MM.1S (cell line): Measurements from ENCODE around the gene PYGM.

Source experiments
- DNase-seq: peaks from one replicate; pipeline ENCODE4 v3.0.0-alpha.2; 2015
- H2AFZ ChIP-seq: fragments of 300-600 bp; sonication (generic); 2 replicates; pipeline ENCODE4 v1.6.0; 2016; ENCODE audit warnings: antibody characterized with exemption, low read length
- H3F3A ChIP-seq: fragments of 300-600 bp; sonication (generic); 2 replicates; pipeline ENCODE4 v1.6.1; 2016; ENCODE audit warnings: mild to moderate bottlenecking, antibody characterized with exemption, low read length, moderate library complexity, mixed read lengths; ENCODE audit not compliant: insufficient read depth
- H3K27ac ChIP-seq: fragments of 300-600 bp; sonication (generic); 2 replicates; pipeline ENCODE4 v1.5.1; 2016; ENCODE audit warnings: mild to moderate bottlenecking, low read length
- H3K27me3 ChIP-seq: fragments of 300-600 bp; sonication (generic); replicated peaks from 2 replicates; pipeline ENCODE4 v1.6.0; 2016; ENCODE audit warnings: low read length; ENCODE audit not compliant: insufficient read depth
- H3K36me3 ChIP-seq: fragments of 300-600 bp; sonication (generic); replicated peaks from 2 replicates; pipeline ENCODE4 v1.6.1; 2016; ENCODE audit warnings: mild to moderate bottlenecking, low read length, mixed read lengths; ENCODE audit not compliant: insufficient read depth
- H3K4me1 ChIP-seq: fragments of 300-600 bp; sonication (generic); 2 replicates; pipeline ENCODE4 v1.6.1; 2016; ENCODE audit warnings: low read length, mixed read lengths
- H3K4me2 ChIP-seq: fragments of 300-600 bp; sonication (generic); 2 replicates; pipeline ENCODE4 v1.6.0; 2016; ENCODE audit warnings: low read depth, low read length
- H3K4me3 ChIP-seq: fragments of 300-600 bp; sonication (generic); 2 replicates; pipeline ENCODE4 v1.5.1; 2016; ENCODE audit warnings: low read length, mixed read lengths
- H3K79me2 ChIP-seq: fragments of 300-600 bp; sonication (generic); 2 replicates; pipeline ENCODE4 v1.6.1; 2016; ENCODE audit warnings: mixed run types, low read length, mixed read lengths
- H3K9ac ChIP-seq: fragments of 300-600 bp; sonication (generic); 2 replicates; pipeline ENCODE4 v1.6.1; 2016; ENCODE audit warnings: low read length, mixed read lengths
- H3K9me2 ChIP-seq: fragments of 300-600 bp; sonication (generic); replicated peaks from 2 replicates; pipeline ENCODE4 v1.6.1; 2016; ENCODE audit warnings: mild to moderate bottlenecking, low read length, mixed read lengths; ENCODE audit not compliant: insufficient read depth
- H3K9me3 ChIP-seq: fragments of 300-600 bp; sonication (generic); replicated peaks from 2 replicates; pipeline ENCODE4 v1.6.1; 2016; ENCODE audit warnings: mild to moderate bottlenecking, low read length, mixed read lengths; ENCODE audit not compliant: insufficient read depth
- H4K20me1 ChIP-seq: fragments of 300-600 bp; sonication (generic); 2 replicates; pipeline ENCODE4 v1.6.1; 2016; ENCODE audit warnings: mild to moderate bottlenecking, low read length, moderate library complexity, mixed read lengths; ENCODE audit not compliant: insufficient read depth
- EZH2 ChIP-seq: fragments of 300-600 bp; sonication (generic); optimal IDR thresholded peaks from 2 replicates; pipeline ENCODE3; 2017; ENCODE audit warnings: low read depth, mild to moderate bottlenecking, antibody characterized with exemption, low read length, mixed read lengths
- EZH2phosphoT487 ChIP-seq: fragments of 300-600 bp; sonication (generic); IDR thresholded peaks from 2 replicates; pipeline ENCODE4 v1.6.1; 2018; ENCODE audit warnings: antibody characterized with exemption, low read length
- TF ChIP-seq, protein P1 (sequence below): fragments of 300-600 bp; sonication (generic); IDR thresholded peaks from 2 replicates; pipeline ENCODE4 v1.5.1; 2016; ENCODE audit warnings: antibody characterized with exemption, low read length, mixed read lengths

PYGM gene

DNA sequence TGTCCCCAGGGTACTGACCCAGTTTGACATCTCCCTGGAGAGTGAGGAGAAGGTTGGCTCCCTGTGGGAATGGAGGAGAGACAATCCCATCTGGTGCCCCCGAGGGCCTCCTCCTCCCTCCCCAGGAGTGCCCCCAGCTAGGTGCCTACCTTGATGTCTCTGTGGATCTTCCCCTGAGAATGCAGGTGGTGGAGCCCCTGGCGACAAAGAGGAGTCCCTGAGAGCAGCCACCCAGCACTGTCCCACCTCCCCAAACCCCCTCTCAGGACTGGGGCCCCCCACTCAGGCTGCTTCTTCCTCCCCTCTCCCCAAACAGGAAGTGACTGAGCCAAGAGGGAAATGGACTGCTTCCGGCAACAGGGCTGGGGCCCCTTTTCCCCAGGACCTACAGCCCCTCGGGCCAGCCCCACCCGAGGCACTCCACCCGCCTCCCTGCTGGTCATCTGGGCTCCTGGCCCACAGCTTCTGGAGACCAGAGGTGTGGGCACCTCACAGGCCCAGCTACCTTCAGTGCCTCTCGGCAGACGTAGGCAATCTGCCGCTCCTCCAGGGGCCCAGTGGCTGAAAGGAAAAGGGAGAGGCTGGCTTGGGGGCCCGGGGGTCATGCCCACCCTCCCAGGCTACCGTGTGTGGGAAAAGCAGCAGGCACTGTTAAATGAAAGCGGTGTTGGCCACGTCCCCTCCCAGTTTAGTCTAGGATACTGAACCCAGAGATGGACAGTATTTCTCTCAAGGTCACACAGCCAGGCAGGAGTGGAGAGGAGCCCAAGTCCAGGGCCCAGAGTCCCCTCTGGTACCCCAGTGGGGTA is 42.0 kb upstream of the PYGM start:
- Histone ChIP-seq H3K4me2 (peak overlapping the region; percentile 79; the same call in 1 of the 2 replicates), H3K27ac (no peak overlapping the region), H3K4me3 (peak overlapping the region; percentile 66; the same call in 1 of the 2 replicates), H3K9me3 (no peaks in the 10 kb centered on the region), H2AFZ (no peak overlapping the region), H3K9me2 (no peaks in the 10 kb centered on the region), H3K4me1 (peaks cover 6% of the 10 kb centered on the region; the same call in 1 of the 2 replicates), H3K9ac (no peak overlapping the region), H3F3A (peaks cover 6% of the 10 kb centered on the region; the same call in 1 of the 2 replicates), H3K79me2 (no peaks in the 10 kb centered on the region), H3K27me3 (no peaks in the 10 kb centered on the region), H4K20me1 (no peaks in the 10 kb centered on the region), H3K36me3 (no peaks in the 10 kb centered on the region)
- TF ChIP-seq EZH2phosphoT487 (no peak), EZH2 (no peak)
- TF ChIP-seq, protein P1, sequence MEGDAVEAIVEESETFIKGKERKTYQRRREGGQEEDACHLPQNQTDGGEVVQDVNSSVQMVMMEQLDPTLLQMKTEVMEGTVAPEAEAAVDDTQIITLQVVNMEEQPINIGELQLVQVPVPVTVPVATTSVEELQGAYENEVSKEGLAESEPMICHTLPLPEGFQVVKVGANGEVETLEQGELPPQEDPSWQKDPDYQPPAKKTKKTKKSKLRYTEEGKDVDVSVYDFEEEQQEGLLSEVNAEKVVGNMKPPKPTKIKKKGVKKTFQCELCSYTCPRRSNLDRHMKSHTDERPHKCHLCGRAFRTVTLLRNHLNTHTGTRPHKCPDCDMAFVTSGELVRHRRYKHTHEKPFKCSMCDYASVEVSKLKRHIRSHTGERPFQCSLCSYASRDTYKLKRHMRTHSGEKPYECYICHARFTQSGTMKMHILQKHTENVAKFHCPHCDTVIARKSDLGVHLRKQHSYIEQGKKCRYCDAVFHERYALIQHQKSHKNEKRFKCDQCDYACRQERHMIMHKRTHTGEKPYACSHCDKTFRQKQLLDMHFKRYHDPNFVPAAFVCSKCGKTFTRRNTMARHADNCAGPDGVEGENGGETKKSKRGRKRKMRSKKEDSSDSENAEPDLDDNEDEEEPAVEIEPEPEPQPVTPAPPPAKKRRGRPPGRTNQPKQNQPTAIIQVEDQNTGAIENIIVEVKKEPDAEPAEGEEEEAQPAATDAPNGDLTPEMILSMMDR, result no peak
- no peak for DNase-seq

DNA sequence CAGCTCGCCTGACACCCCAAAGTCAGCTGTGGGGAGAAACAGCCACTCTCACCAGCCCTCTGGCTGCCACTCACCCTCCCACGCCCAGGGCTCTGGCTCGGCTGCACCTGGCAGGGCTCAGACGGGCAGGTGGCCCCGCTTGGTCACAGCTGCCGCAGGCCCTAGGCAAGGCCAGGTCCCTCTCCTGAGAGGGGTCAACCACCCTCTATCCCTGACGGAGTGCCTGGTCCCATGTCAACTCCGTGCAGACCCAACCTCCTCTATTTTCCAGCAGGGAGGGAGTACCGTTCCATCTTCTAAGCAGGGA is 41.3 kb upstream of the PYGM start:
- Histone ChIP-seq H2AFZ (no peak overlapping the region), H3K4me1 (peaks cover 6% of the 10 kb centered on the region; the same call in 1 of the 2 replicates), H4K20me1 (no peaks in the 10 kb centered on the region), H3K9ac (no peak overlapping the region), H3K9me3 (no peaks in the 10 kb centered on the region), H3F3A (peaks cover 6% of the 10 kb centered on the region; the same call in 1 of the 2 replicates), H3K4me2 (no peak overlapping the region), H3K36me3 (no peaks in the 10 kb centered on the region), H3K27ac (no peak overlapping the region), H3K4me3 (no peak overlapping the region), H3K79me2 (no peaks in the 10 kb centered on the region), H3K9me2 (no peaks in the 10 kb centered on the region), H3K27me3 (no peaks in the 10 kb centered on the region)
- no peak for DNase-seq
- no peak for TF ChIP-seq EZH2
- TF ChIP-seq, protein P1, result no peak

DNA sequence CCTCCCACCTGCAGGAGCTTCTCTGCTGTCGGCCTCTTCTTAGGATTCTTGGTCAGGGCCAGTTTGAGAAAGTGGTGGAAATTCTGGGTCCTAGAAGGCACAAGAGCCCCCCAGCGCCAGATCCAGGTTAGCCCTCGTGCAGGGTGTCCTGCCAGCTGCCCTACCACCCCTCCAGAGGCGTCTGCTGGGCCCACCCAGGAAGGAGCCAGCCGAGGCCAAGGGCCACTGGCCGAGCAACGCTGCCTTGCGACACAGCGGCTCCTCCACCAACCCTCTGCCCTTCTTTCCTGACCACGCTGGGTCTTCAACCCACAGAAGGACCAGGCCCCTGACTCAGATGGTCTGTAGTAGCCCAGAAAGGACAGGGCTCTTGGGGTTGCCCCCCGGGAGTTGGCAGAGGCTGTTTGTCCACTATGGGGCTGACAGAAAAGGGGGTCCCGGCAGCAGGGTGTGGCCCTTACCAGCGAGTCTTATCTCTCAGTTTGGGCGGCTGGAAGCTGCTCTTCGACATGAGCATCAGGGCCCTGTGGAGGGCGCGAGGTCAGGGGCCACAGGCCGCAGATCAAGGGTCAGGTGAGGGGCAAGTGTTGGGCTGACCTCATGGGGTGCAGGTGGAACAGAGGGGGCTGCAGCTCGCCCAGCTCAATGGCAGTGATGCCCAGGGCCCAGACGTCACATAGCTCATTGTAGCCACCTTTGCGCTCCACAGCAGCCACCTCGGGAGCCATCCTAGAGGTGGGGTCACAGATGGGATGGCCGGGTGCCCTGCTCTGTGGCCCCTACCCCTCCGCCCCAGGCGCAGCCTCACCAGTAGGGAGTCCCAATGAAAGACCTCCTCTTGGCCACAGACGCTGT is 40.8 kb upstream of the PYGM start:
- H3K9ac ChIP-seq, result no peak overlapping the region
- H3K27ac ChIP-seq, result no peak overlapping the region
- TF ChIP-seq EZH2phosphoT487, result no peak
- TF ChIP-seq EZH2, result no peak
- TF ChIP-seq, protein P1, result no peak
- H2AFZ ChIP-seq, result no peak overlapping the region
- no peaks in the 10 kb centered on the region for H3K36me3 ChIP-seq
- no peaks in the 10 kb centered on the region for H4K20me1 ChIP-seq
- H3F3A ChIP-seq, result peaks cover 6% of the 10 kb centered on the region; the same call in 1 of the 2 replicates
- no peaks in the 10 kb centered on the region for H3K27me3 ChIP-seq
- no peaks in the 10 kb centered on the region for H3K79me2 ChIP-seq
- H3K4me1 ChIP-seq, result peaks cover 6% of the 10 kb centered on the region; the same call in 1 of the 2 replicates
- no peak for DNase-seq
- H3K9me3 ChIP-seq, result no peaks in the 10 kb centered on the region
- no peaks in the 10 kb centered on the region for H3K9me2 ChIP-seq
- H3K4me2 ChIP-seq, result no peak overlapping the region
- H3K4me3 ChIP-seq, result no peak overlapping the region
